Placental epithelial cell (primary cell): ENCODE results near the gene ZNF678. TPM values are rescaled to one million over a fixed set of nuclear protein-coding genes. Genes with fewer than 3 reads are reported as not detected.

Experiments
- small RNA-seq: library from RNA; depleted of rRNA; stranded (forward); fragments of <200 nt; gene quantifications from one replicate; pipeline ENCODE3, GENCODE V24; 2012
- total RNA-seq: library from RNA; depleted of rRNA; stranded (reverse); fragments of >200 nt; gene quantifications from 2 replicates; pipeline ENCODE4 v1.2.3, GENCODE V29; 2012

Gene ZNF678
- 10.2 and 11.1 TPM in 2 replicates for total RNA-seq

DNA sequence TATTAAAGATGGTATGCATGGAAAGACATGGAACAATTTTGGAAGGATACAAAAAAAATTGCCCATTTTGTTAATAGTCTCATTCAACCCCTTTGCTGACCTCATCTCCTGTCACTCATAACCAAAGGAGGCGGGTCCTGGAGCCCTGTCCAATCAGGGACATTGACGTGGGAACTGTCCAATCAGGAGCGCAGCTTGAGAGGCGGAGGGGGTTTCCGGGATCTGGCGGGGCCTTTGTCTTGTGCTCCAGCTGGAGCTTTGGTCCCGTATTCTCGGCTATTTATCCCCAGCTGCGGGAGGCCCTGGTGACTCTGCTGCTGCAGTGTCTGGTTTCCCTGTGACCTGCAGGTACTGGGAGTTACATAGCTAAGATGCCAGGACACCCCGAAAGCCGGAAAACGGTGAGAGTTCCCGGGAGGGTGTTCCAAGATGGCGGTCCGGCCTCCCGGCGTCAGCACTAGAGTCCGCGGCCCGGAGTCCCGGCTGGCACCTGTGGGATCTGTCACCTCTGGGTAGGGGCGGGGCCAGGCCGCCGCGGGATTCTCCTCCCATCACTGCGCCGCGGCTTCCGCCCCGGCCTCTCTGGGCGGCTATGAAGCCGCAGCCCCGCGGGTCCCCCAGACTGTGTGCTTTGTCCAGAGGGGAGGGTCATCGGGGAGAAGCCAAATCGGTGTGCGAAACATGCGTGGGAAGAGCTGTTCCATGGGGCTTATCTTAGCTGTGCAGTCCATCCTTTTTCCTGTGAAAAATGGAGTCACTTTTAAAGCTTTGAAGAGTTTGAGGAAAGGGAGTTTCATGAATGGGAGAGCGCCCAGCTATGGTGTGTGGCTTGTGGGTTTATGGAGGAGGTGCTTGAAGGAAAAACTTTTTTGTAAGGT is at the start of gene ZNF678:
TSS of gene ZNF678 (plus strand) at position 233 of the 878 bp plus-strand sequence. CDS start 87,436 bp downstream, outside the sequence.

Small RNA genes lying within 50 kb of the gene (small RNA-seq; reads per million reads assigned to genes)
- gene RNA5SP77 = 0.69 reads per million, percentile 41 among the genes with 10 or more reads in this experiment

Other genes with a start within 250 kb of the ZNF678 start
- gene CDC42BPA, start 245.1 kb upstream of the ZNF678 start, total RNA-seq = 26.1 and 36.5 TPM in 2 replicates
- 46.3 and 57.4 TPM in 2 replicates for gene JMJD4, start 171.7 kb downstream of the ZNF678 start, total RNA-seq
- gene SNAP47, start 171.9 kb downstream of the ZNF678 start, total RNA-seq = 56.5 and 67.1 TPM in 2 replicates